ENCODE measurements around the gene LDLRAD3. TPM values are rescaled to one million over a fixed set of nuclear protein-coding genes. Genes with fewer than 3 reads are reported as not detected.

The LDLRAD3 gene
- total and polyA plus RNA-seq, 10 donors = 1.5 to 9.6 (median 8.1) TPM

GRCh38 chr11:36121054-36121453 is 177.2 kb downstream of the LDLRAD3 start:
- WGBS, 5 donors = 71 to 81% (median 76%) methylated on average over 6 of the region's 6 CpGs
- Histone ChIP-seq H3K36me3 (no peaks in the 10 kb centered on the region), H3K4me3 (no peak overlapping the region), H3K9me3 (no peaks in the 10 kb centered on the region), H3K27ac (no peak overlapping the region), H3K27me3 (replicated peaks in 1 of 7) (no peaks in the 10 kb centered on the region), H3K4me1 (no peaks in the 10 kb centered on the region)
- intact Hi-C loops (cut with DNase I; ENCODE audit: low total_unique reads) = loop anchor here (10.0 kb wide), 1 partner anchor 506 kb away; the partner anchor contains the start of gene FJX1
- no peak for DNase-seq
- no peak for TF ChIP-seq CTCF (IDR thresholded peaks at IDR 0.05 in 8 of 11, conservative IDR thresholded peaks at IDR 0.05 in 3 of 11)
- TF ChIP-seq POLR2AphosphoS5 (IDR thresholded peaks at IDR 0.05) = no peak
- TF ChIP-seq POLR2A (IDR thresholded peaks at IDR 0.05) = no peak

GRCh38 chr11:36122671-36123070 is 178.8 kb downstream of the LDLRAD3 start:
- no peak for DNase-seq
- intact Hi-C loops (cut with DNase I; ENCODE audit: low total_unique reads) = loop anchor here (10.0 kb wide), 1 partner anchor 508 kb away; the partner anchor contains the start of gene FJX1
- Histone ChIP-seq H3K27ac (no peak overlapping the region), H3K36me3 (no peaks in the 10 kb centered on the region), H3K4me1 (no peaks in the 10 kb centered on the region), H3K9me3 (no peaks in the 10 kb centered on the region), H3K4me3 (no peak overlapping the region), H3K27me3 (replicated peaks in 1 of 7) (peaks cover 0 to 5% (median 0%) of the 10 kb centered on the region in 7 donors)
- 67 to 89% (median 77%) methylated on average over 2 of the region's 2 CpGs for WGBS, 5 donors
- TF ChIP-seq CTCF (IDR thresholded peaks at IDR 0.05 in 8 of 11, conservative IDR thresholded peaks at IDR 0.05 in 3 of 11) (no peak), POLR2A (IDR thresholded peaks at IDR 0.05) (no peak), POLR2AphosphoS5 (IDR thresholded peaks at IDR 0.05) (no peak)

DNA sequence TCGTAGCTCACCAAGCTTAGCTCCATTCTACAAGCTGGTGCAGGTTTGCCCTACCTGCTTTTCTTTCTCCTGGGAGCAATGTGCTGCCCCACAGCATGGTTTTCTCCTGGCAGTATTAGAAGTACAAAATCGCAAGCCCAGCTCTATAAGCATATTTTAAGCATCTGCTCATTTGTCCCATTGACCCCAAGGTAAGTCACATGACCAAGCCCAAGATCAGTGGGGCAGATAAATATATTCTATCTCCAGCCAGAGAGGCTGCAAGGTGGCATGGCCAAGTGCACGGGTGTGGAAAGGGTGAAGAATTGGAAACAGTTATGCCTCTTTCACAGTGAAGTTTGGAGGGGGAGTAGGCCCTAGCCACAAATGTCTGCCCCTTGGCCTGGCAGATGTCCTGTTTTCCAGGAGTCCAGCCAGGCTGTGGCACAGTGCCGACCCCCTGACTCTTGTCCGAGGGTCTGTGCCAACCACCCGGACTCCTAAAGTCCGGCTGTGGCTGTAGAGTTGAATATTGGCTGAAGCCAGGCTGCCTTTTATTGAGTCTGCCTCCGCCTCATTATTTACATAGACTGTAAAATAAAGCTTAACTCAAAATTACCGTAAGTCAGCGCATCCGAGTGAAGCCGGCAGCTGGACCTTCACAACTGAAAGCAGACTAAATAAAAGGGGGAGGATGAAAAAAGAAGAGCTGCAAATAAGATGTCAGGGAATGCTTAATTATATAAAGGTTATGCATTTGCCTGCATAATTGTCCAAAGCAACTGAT is 179.7 kb downstream of the LDLRAD3 start:
- intact Hi-C loops (cut with DNase I; ENCODE audit: low total_unique reads) = loop anchor here (10.0 kb wide), 1 partner anchor 509 kb away; the partner anchor contains the start of gene FJX1
- no peak overlapping the region for H3K27ac ChIP-seq
- no peak for DNase-seq

More for the DNA sequence above, 179.7 kb downstream of the LDLRAD3 start:
- Histone ChIP-seq H3K36me3 (no peaks in the 10 kb centered on the region), H3K4me3 (no peak overlapping the region), H3K27me3 (replicated peaks in 1 of 7) (peaks cover 0 to 10% (median 0%) of the 10 kb centered on the region in 7 donors), H3K4me1 (no peaks in the 10 kb centered on the region), H3K9me3 (no peaks in the 10 kb centered on the region)
- no peak for TF ChIP-seq CTCF (IDR thresholded peaks at IDR 0.05 in 8 of 11, conservative IDR thresholded peaks at IDR 0.05 in 3 of 11)
- TF ChIP-seq POLR2A (IDR thresholded peaks at IDR 0.05) = no peak
- TF ChIP-seq POLR2AphosphoS5 (IDR thresholded peaks at IDR 0.05) = no peak
- WGBS, 5 donors = 75 to 90% (median 83%) methylated on average over 12 of the region's 12 CpGs

Measured in spleen (tissue), 11 donors.